ENCODE results near the gene OSTC. TPM values are rescaled to one million over a fixed set of nuclear protein-coding genes. Genes with fewer than 3 reads are reported as not detected.

Gene OSTC
- total RNA-seq, 1 donor: 451 TPM

DNA sequence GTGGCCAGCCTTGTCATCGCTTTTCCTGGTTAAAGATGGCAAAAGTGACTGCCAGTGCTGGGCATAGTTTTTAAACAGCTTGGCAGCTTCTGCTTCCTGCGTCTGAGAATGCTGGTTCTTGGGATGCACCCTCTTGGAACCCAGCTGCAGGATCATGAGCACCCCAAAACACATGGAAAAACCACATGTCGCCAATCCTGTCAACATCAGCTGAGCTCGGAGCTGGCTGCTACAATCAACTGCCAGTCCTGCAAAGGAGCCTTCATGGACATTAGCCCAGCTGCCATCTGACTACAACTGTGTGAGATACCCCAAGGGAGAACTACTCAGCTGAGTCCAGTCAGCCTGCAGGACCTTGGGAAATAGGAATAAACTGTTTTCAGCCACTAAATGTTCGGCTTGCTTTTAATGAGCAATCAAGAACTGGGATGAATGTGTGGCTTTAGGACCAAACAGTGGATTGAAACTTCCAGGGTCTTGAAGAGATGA lies 31.0 kb downstream of the OSTC start:
- no peak overlapping the region for H3K4me3 ChIP-seq (ENCODE audit: low read depth, low read length)
- TF ChIP-seq, protein P1, sequence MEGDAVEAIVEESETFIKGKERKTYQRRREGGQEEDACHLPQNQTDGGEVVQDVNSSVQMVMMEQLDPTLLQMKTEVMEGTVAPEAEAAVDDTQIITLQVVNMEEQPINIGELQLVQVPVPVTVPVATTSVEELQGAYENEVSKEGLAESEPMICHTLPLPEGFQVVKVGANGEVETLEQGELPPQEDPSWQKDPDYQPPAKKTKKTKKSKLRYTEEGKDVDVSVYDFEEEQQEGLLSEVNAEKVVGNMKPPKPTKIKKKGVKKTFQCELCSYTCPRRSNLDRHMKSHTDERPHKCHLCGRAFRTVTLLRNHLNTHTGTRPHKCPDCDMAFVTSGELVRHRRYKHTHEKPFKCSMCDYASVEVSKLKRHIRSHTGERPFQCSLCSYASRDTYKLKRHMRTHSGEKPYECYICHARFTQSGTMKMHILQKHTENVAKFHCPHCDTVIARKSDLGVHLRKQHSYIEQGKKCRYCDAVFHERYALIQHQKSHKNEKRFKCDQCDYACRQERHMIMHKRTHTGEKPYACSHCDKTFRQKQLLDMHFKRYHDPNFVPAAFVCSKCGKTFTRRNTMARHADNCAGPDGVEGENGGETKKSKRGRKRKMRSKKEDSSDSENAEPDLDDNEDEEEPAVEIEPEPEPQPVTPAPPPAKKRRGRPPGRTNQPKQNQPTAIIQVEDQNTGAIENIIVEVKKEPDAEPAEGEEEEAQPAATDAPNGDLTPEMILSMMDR (IDR thresholded peaks at IDR 0.05; ENCODE audit: insufficient read depth, low read depth, low read length): no peak
- no peak for DNase-seq (ENCODE audit: low read depth)

DNA sequence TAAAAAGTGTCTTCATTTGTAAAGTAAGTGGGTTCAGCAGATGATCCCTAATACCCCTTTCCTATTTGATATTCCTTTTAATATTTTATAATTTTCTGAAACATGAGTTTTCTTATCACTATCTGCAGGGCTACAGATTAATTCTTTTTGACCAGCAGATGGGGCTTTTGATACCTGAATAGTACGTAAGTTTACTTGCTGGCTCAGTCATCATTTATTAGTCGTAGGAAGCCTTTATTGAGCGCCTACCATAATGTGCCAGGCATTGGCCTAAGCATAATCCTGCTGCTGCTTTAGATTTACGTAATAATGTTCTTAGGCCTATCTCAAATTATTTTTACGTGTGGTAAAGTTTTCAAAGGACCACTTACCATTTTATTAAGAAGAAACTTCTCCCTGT lies 33.1 kb downstream of the OSTC start:
- DNase-seq (ENCODE audit: low read depth): peak; percentile 38
- no peak overlapping the region for H3K4me3 ChIP-seq (ENCODE audit: low read depth, low read length)
- TF ChIP-seq, protein P1 (IDR thresholded peaks at IDR 0.05; ENCODE audit: insufficient read depth, low read depth, low read length): peak; percentile 29

DNA sequence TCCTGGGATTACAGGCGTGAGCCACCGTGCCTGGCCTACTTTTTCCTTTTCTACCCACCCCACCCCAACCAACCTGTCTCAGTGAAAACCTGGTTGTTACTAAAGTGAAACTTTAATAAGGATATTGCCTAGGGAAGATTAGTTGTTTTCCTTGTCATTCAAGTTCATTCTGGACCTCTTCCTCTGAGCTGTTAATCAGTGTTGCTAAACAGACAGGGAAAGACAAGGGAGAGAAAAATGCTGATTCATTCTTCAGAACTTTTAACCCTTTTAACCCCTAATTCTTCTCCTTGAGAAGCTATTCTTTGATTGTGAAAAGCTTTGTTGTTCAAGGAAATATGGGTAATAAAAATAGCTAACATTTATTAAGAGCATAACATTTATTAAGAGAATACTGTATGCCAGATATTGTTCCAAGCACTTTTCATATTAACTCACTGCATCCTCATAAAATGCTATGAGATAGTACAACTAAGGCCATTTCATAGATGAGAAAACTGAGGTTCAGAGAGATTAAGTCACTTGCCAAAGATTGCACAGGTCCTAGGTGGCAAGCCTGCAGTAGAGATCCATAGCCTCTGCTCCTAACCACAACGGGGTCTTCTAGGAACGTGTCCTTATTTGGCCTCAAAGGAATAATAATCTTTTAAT lies 34.8 kb downstream of the OSTC start:
- DNase-seq (ENCODE audit: low read depth): peak; percentile 17
- TF ChIP-seq, protein P1 (IDR thresholded peaks at IDR 0.05; ENCODE audit: insufficient read depth, low read depth, low read length): no peak
- no peak overlapping the region for H3K4me3 ChIP-seq (ENCODE audit: low read depth, low read length)

DNA sequence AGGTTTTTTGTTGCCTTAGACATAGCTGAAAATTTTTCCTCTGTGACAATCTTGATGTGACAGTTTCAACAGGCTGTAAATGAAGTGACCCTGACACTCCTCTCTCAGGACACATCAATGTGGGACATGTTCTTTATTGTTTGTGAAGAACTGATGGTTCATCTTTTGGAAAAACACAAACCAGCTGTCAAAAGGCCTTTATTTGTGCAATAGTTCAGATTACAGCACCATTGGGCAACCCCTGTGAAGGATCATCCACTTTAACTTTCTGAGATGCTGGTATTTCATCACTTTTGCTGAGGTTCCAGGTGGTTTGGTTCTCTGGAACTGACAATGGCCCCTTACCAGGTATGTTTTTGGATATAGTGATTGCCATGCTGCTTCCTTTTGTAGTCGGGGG lies 40.3 kb downstream of the OSTC start:
- peak; percentile 51 for DNase-seq (ENCODE audit: low read depth)
- no peak overlapping the region for H3K4me3 ChIP-seq (ENCODE audit: low read depth, low read length)
- TF ChIP-seq, protein P1 (IDR thresholded peaks at IDR 0.05; ENCODE audit: insufficient read depth, low read depth, low read length): no peak

DNA sequence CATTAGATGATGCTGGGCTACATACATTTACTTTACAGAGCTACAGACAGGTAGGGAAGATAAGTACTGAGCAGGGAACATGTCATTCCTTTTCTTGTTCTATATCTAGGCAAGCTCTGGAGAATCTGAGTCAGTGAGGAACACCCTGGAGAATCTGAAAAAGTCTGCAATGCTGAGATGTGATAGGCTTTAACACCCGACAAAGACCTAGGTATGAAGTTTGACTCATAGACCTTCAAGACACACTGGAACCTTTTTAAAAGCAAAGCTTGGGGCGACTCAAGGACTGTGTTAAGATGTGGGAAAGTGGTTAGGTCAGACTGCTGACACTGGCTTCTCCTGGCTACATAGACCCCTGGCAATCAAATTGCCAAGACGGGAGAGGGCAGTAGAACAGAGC lies 42.8 kb downstream of the OSTC start:
- no peak for DNase-seq (ENCODE audit: low read depth)

DNA sequence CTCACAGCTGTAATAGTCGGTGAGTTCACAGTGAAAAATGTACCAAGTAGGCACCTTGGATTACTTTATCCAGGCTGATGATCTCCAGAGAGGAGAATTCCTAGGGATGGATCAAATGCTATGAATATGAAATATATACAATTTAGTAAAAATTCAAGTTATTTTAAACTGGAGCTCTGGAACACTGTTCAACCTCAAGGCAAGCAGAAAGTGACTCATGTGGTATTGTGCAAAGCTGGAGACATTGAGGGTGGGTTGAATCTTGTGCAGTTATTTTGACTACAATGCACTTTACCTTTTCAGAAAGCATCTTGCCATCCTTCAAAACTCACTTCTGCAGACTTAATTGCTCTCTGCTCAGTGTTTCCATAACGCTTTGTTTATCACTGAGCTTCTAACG lies 43.4 kb downstream of the OSTC start:
- TF ChIP-seq, protein P1 (IDR thresholded peaks at IDR 0.05; ENCODE audit: insufficient read depth, low read depth, low read length): no peak
- H3K4me3 ChIP-seq (ENCODE audit: low read depth, low read length): no peak overlapping the region
- no peak for DNase-seq (ENCODE audit: low read depth)

More for the DNA sequence above, 42.8 kb downstream of the OSTC start:
- TF ChIP-seq, protein P1 (IDR thresholded peaks at IDR 0.05; ENCODE audit: insufficient read depth, low read depth, low read length): no peak
- no peak overlapping the region for H3K4me3 ChIP-seq (ENCODE audit: low read depth, low read length)

DNA sequence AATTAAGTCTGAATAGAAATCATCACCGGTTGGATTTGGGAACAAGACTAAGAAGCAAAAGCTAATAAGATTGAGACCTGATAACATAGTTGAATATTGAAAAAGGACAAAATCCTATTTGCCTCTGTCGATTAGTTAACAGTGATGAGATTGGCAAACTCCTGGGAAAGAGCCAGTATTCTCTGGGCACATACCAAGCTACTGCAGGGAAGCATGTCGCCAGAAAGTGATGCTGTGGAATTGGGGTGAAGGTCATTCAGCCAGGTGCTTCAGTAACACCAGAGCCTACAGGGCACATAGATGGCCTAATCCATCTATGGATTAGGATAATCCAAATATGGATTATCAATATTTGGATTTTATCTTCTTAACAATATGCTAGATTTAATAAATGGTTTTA lies 44.0 kb downstream of the OSTC start:
- DNase-seq (ENCODE audit: low read depth): no peak
- no peak overlapping the region for H3K4me3 ChIP-seq (ENCODE audit: low read depth, low read length)
- TF ChIP-seq, protein P1 (IDR thresholded peaks at IDR 0.05; ENCODE audit: insufficient read depth, low read depth, low read length): no peak
